Gastrocnemius medialis (tissue), 4 donors: Measurements from ENCODE around the gene MYRIP.

ENCODE experiments used
- CTCF ChIP-seq, 5 experiments: fragments of 450-650 bp in 3 of 5; fragments of 200-600 bp in 2 of 5; sonication (generic) in 2 of 5; IDR thresholded peaks in 4 of 5; conservative IDR thresholded peaks in 1 of 5; 1 replicate in 4 of 5; 2 replicates in 1 of 5; pipeline ENCODE4 v1.5.1; 2016 to 2019; ENCODE audit warnings: antibody characterized with exemption in 5 of 5, mild to moderate bottlenecking in 3 of 5, moderate library complexity in 3 of 5
- POLR2A ChIP-seq, 2 donors: fragments of 450-650 bp; IDR thresholded peaks; one replicate each; pipeline ENCODE4 v1.6.1; 2017; ENCODE audit warnings: antibody characterized with exemption in 2 of 2, mild to moderate bottlenecking in 2 of 2, moderate library complexity in 2 of 2

- TF ChIP-seq POLR2A (IDR thresholded peaks at IDR 0.05) = no peak
- TF ChIP-seq CTCF (IDR thresholded peaks at IDR 0.05 in 4 of 5, conservative IDR thresholded peaks at IDR 0.05 in 1 of 5) = no peak
Observed at GRCh38 chr3:40172560-40172959, 363.2 kb downstream of the MYRIP start.
